ENCODE results near the gene MFSD11. TPM values are rescaled to one million over a fixed set of nuclear protein-coding genes. Genes with fewer than 3 reads are reported as not detected.

MFSD11 gene
- total RNA-seq, 1 experiment from 2014 or later: 24.9 TPM

GRCh38 chr17:76824093-76824492 lies 86.2 kb downstream of the MFSD11 start (continued):
- TF ChIP-seq REST (IDR thresholded peaks at IDR 0.05; ENCODE audit: low read depth) (no peak), ATF3 (IDR thresholded peaks at IDR 0.05) (no peak), TCF7L2 (IDR thresholded peaks at IDR 0.05; ENCODE audit: borderline replicate concordance, extremely low read depth, insufficient read depth, insufficient read length) (no peak)

GRCh38 chr17:76826330-76827068 lies 88.6 kb downstream of the MFSD11 start:
- H3K9me3 ChIP-seq (ENCODE audit: control insufficient read depth in 1 of 2, insufficient read depth in 1 of 2, low read depth in 1 of 2, low read length in 2 of 2): no peaks in the 10 kb centered on the region
- H2AFZ ChIP-seq (ENCODE audit: low read depth, low read length, poor library complexity, severe bottlenecking): no peak overlapping the region
- ChIA-PET CTCF (interaction anchor here (0.5 kb wide), 1 partner anchor 633 kb away, joined by 3 read pairs; no protein-coding TSS in a partner anchor), RAD21 (ENCODE audit: low non-redundant PET in 1 of 2, low total read pairs in 2 of 2, uncharacterized antibody in 2 of 2, unreplicated experiment in 2 of 2) (no interaction called here), POLR2A (no interaction called here)
- no peak overlapping the region for H3K27ac ChIP-seq (ENCODE audit: low read depth, low read length)
- H4K20me1 ChIP-seq (ENCODE audit: insufficient read depth): no peaks in the 10 kb centered on the region
- no peaks in the 10 kb centered on the region for H3K79me2 ChIP-seq (ENCODE audit: insufficient read depth, low read length)
- ATAC-seq: no peak
- intact Hi-C loops (cut with micrococcal nuclease): no loop called here
- DNase-seq (ENCODE audit: low read depth, low spot score): no peak
- 0 out of 4 replicates have a peak, but pooled peaks cover 0 to 4% of the 10 kb centered on the region in 2 experiments for H3K4me1 ChIP-seq (ENCODE audit: control insufficient read depth in 1 of 2, insufficient read depth in 2 of 2, low read length in 2 of 2)
- no peaks in the 10 kb centered on the region for H3K36me3 ChIP-seq (ENCODE audit: control insufficient read depth in 1 of 2, insufficient read depth in 2 of 2, low read length in 2 of 2)
- no peak overlapping the region for H3K9ac ChIP-seq (ENCODE audit: low read length)
- no peak for TF ChIP-seq RAD21 (IDR thresholded peaks at IDR 0.05; ENCODE audit: low read depth)
- no peak for TF ChIP-seq FOSL1 (IDR thresholded peaks at IDR 0.05; ENCODE audit: low read depth)
- TF ChIP-seq EGR1 (IDR thresholded peaks at IDR 0.05; ENCODE audit: low read depth): no peak
- no peak for TF ChIP-seq SIN3A (IDR thresholded peaks at IDR 0.05; ENCODE audit: low read depth)
- no peak for TF ChIP-seq ATF3 (IDR thresholded peaks at IDR 0.05)
- TF ChIP-seq CTCF (IDR thresholded peaks at IDR 0.05 in 2 of 3, conservative IDR thresholded peaks at IDR 0.05 in 1 of 3; ENCODE audit: borderline replicate concordance in 1 of 3, insufficient read depth in 1 of 3, low read depth in 2 of 3, low read length in 2 of 3): no peak
- no peak for TF ChIP-seq EZH2 (IDR thresholded peaks at IDR 0.05)
- TF ChIP-seq JUND (IDR thresholded peaks at IDR 0.05): no peak
- no peak for TF ChIP-seq POLR2AphosphoS5 (IDR thresholded peaks at IDR 0.05; ENCODE audit: low read depth, low read length)
- TF ChIP-seq MAX (IDR thresholded peaks at IDR 0.05): no peak
- H3K9me2 ChIP-seq (ENCODE audit: insufficient read depth): no peaks in the 10 kb centered on the region
- H3K4me2 ChIP-seq (ENCODE audit: low read length): no peak overlapping the region
- no peaks in the 10 kb centered on the region for H3K27me3 ChIP-seq (ENCODE audit: insufficient read depth, low read length)
- BruUV-seq (replicated peaks): no TSS peak
- no peak overlapping the region for H3K4me3 ChIP-seq (replicated peaks in 1 of 2; ENCODE audit: low read depth in 1 of 2, low read length in 2 of 2)

Measured in HCT116 (cell line).